HG03135 (cell line): ENCODE measurements around the gene NEK6.

Experiments
- ATAC-seq: cut with Tn5 transposase; IDR thresholded peaks from one replicate; pipeline ENCODE4 v1.9.1; 2021; ENCODE audit warnings: mild to moderate bottlenecking, moderate library complexity; ENCODE audit not compliant: unreplicated experiment

Gene NEK6

GRCh38 chr9:124335320-124335707 lies 77.6 kb downstream of the NEK6 start:
- ATAC-seq: no peak

- ATAC-seq: no peak
These were observed 79.8 kb downstream of the NEK6 start for GRCh38 chr9:124337562-124337961.

- no peak for ATAC-seq
These were observed 81.9 kb downstream of the NEK6 start for GRCh38 chr9:124339603-124340146.

DNA sequence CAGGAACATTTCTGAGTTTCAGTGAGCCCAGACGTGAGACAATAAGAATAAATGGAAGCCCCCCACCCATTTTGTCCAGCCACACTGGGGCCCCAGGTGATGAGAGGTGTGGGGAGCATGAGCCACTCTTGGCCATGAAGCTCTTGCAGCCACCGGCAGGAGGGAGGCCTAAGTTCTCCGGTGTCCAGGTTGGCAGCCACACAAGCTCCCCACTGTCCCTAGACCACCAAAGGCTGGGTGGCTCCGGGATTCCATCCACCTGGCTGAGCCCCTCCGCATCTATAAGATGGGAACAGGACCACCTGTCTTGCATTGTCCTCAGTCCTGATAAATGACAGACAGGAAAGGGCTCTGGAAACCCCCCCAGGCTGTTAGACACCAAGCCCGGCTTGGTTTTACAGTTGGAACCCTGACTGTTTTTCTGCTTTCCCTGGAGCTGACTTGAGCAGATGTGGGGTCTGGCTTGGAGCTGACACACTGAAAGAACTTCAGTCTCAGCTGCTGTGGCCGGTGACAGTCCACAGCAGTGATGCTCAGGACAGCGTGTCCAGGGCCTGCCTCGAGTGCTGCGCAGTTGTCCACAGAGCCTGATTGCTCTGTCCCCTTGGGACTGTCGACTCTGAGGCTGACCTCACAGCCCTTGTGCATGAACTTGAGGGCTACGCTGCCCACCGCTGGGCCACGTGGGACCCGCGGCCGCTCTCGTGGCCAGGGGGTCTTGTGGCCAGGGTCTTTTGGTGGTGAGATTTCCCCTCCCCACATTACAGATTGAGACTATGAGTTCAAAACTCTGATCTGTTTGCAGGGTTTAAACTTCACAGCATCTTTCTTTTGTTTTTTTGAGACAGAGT lies 82.7 kb downstream of the NEK6 start:
- ATAC-seq: no peak

DNA sequence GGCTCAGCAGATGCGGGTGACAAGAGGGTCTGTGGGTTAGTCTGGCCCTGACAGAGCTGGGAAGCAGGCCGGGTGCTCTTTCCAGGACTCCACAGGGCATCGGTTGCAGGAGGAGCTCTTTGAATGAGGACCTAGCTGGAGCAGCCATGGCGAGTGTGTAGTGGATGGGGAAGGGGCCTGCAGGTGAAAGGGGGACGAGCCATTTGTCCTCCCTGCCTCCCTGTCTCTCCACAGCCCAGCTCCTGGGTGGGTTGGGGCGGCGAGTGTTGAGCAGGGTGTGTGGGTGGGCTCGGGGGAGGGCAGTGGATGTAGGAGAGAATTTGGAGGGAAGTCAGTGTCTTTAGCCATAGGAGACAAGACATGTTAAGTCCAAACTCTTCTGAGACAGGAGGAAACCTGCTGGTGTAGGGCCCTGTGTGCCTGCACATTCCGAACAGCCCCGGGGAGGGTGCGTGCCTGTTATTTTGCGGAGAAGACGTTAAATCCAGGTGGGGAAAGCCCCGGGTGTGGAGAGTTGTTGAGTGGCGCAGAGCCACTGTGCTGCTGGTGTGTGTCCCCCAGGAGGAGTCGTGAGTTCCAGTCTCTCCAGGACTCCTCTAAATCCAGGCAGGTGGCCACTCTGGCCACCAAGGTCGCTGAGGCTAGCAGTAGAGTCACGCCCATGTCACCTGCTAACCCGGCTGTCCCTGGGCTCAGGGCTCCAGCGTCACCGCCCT lies 83.9 kb downstream of the NEK6 start:
- ATAC-seq: no peak

GRCh38 chr9:124342402-124342775 lies 84.6 kb downstream of the NEK6 start:
- ATAC-seq: no peak

GRCh38 chr9:124342776-124343485 lies 85.2 kb downstream of the NEK6 start:
- ATAC-seq: no peak

- ATAC-seq: no peak
These were observed 86.0 kb downstream of the NEK6 start for GRCh38 chr9:124343533-124344290.

- ATAC-seq: no peak
These were observed 86.7 kb downstream of the NEK6 start for GRCh38 chr9:124344291-124345050.

DNA sequence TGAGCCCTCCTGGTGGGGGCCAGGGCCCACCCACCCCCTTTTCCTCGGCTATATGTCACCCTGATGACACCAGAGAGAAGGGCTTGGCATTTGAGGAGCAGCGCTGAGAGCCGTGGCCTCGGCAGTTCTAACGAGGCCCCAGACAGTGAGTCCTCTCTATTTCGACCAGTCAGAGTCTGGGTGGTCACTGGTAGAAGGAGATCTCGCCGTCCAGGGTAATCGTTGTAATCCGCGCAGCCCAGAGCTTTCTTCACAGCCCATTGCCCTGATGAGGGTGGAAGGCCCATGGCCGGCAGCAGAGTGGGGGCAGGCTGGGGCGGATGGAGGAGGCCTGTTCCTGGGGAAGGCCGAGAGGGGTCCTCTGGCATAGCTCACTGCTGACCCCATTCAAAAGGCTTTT lies 87.3 kb downstream of the NEK6 start:
- ATAC-seq: no peak

DNA sequence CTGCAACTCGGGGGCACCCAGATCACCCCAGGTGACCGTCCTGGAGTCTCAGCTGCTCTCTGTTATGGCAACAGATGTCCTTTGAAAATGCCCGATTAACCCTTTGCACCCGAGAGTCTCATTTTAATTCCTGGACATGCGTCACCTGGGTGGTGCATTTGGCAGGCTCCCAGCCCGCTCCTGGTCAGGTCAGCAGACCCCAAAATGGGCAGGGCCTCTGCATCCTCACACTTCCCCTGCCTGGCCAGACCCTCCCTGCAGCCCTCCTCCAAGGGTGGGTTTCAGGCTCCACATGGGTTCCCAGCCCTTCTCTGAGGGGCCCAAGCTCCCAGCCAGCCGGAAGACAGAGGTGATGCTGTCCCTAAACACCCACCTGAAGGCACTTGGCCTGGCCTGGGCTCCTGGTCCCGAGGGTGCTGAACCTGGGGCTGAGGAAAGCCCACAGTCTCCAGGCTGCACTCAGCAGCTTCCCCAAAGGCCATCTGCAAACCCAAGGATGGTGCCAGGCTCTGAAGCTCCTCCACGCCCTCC lies 88.1 kb downstream of the NEK6 start:
- ATAC-seq: no peak

GRCh38 chr9:124346347-124347163 lies 88.8 kb downstream of the NEK6 start:
- ATAC-seq: no peak

DNA sequence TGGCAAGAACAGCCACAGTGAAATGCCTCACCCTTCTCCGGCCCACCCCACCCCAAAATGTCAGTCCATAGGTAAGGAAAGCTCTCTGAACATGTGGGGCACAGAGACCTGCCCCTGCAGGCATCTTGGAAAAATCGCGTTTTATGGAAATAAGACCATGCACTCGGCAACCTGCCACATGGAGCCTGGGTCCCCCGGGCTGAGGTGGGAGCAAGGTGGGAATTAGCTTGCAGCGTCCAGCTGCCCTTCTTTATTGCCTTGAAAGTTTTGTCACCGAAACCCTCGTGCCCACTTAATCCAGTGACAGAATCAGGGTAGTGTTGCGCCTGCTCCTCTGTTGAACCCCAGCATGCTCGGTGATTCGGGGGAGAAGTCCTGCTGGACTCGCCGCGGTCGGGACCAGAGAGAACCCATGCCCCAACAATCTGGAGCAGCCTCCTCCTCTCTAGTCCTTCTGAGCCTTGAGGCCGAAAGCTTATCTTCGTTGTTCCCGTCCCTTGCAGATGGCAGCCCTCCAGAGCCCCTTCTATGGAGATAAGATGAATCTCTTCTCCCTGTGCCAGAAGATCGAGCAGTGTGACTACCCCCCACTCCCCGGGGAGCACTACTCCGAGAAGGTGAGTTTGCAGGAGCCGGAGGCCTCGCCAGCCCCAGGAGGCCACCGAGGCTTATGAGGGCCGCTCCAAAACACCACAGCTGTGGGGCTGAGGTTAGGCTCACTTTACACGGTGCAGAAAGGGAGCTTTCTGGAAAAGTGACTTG lies 89.6 kb downstream of the NEK6 start:
- no peak for ATAC-seq

GRCh38 chr9:124347968-124348358 lies 90.2 kb downstream of the NEK6 start:
- no peak for ATAC-seq

DNA sequence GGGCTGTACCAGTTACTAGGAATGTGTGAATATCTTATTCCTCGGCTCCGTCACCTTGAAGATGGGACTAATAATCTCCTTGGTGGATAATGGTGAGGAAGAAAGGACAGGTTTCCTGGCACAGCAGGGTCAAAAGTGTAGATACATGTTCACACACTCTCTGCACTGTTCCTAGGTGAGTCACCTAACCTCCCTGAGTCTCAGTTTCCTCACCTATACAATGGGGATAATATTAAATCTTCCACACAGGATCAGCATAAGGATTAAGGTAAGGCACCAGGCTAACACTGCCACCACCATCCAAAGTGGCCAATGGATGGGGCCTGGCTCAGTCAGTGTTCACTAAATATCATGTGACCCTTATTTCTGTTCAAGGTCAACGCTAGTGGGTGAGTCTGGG lies 90.6 kb downstream of the NEK6 start:
- no peak for ATAC-seq

DNA sequence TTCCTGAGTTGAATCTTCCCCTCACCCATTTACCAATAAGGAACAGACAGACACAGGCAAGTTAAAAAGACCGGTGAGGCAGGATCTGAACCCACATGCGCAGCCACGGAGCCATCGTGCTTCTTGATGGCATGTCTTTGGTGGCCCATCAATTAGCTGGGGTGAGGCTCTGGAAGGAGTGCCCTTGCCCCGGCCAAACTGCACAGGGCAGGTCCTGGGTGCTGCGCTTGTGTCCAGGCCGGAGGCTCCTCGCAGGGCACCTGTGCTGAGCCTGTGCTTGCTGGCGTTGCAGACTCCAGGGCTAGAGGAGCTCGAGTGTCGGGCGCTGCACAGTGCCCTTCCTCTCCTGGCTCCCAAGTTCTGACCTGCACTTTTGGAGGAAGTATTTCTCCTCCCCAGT lies 91.1 kb downstream of the NEK6 start:
- ATAC-seq: no peak

- ATAC-seq: no peak
These were observed 91.5 kb downstream of the NEK6 start for GRCh38 chr9:124349267-124349666.
